Islet of Langerhans (tissue), 1 donor: ENCODE results near the gene KCNH5.
"Not testable (repeated sequence)": the region's sequence is repeated elsewhere in the genome, so short reads cannot be mapped to it uniquely, and the experiment has no call there.

ENCODE experiments used
- FAIRE-seq: peaks from one replicate; lab custom pipeline; 2011; peaks lifted over from hg19 to GRCh38; lab: Jason Lieb, UNC

The KCNH5 gene

GRCh38 chr14:62882967-62883366, 162.3 kb downstream of the KCNH5 start:
- no peak for FAIRE-seq

- no peak for FAIRE-seq
These were observed 178.9 kb downstream of the KCNH5 start for GRCh38 chr14:62866376-62866775.

GRCh38 chr14:62864588-62864987, 180.7 kb downstream of the KCNH5 start:
- no peak for FAIRE-seq

GRCh38 chr14:62858011-62858410, 187.2 kb downstream of the KCNH5 start:
- not testable (repeated sequence) for FAIRE-seq

GRCh38 chr14:62854951-62855350, 190.3 kb downstream of the KCNH5 start:
- FAIRE-seq, result no peak

- no peak for FAIRE-seq
These were observed 198.1 kb downstream of the KCNH5 start for GRCh38 chr14:62847168-62847567.

- no peak for FAIRE-seq
These were observed 200.7 kb downstream of the KCNH5 start for GRCh38 chr14:62844546-62844945.

- no peak for FAIRE-seq
These were observed 221.2 kb downstream of the KCNH5 start for GRCh38 chr14:62824086-62824485.

GRCh38 chr14:62819931-62820330, 225.3 kb downstream of the KCNH5 start:
- no peak for FAIRE-seq

- no peak for FAIRE-seq
These were observed 237.6 kb downstream of the KCNH5 start for GRCh38 chr14:62807636-62808035.

GRCh38 chr14:62800577-62800976, 244.7 kb downstream of the KCNH5 start:
- no peak for FAIRE-seq

GRCh38 chr14:62796431-62796830, 248.8 kb downstream of the KCNH5 start:
- no peak for FAIRE-seq

- FAIRE-seq, result no peak
These were observed 252.7 kb downstream of the KCNH5 start for GRCh38 chr14:62792578-62792977.

GRCh38 chr14:62781328-62781727, 263.9 kb downstream of the KCNH5 start:
- not testable (repeated sequence) for FAIRE-seq

- FAIRE-seq, result no peak
These were observed 266.4 kb downstream of the KCNH5 start for GRCh38 chr14:62778852-62779251.

GRCh38 chr14:62778310-62778709, 266.9 kb downstream of the KCNH5 start:
- FAIRE-seq, result no peak

- FAIRE-seq, result no peak
These were observed 267.7 kb downstream of the KCNH5 start for GRCh38 chr14:62777510-62777909.

- FAIRE-seq, result no peak
These were observed 269.0 kb downstream of the KCNH5 start for GRCh38 chr14:62776300-62776699.

- no peak for FAIRE-seq
These were observed 276.5 kb downstream of the KCNH5 start for GRCh38 chr14:62768753-62769152.

- FAIRE-seq, result no peak
These were observed 281.3 kb downstream of the KCNH5 start for GRCh38 chr14:62763951-62764350.

GRCh38 chr14:62759796-62760195, 285.5 kb downstream of the KCNH5 start:
- FAIRE-seq, result no peak

- FAIRE-seq, result not testable (repeated sequence)
These were observed 298.4 kb downstream of the KCNH5 start for GRCh38 chr14:62746881-62747280.

- no peak for FAIRE-seq
These were observed 299.8 kb downstream of the KCNH5 start for GRCh38 chr14:62745496-62745895.

GRCh38 chr14:62743560-62743959, 301.7 kb downstream of the KCNH5 start:
- no peak for FAIRE-seq

GRCh38 chr14:62743118-62743517, 302.1 kb downstream of the KCNH5 start:
- no peak for FAIRE-seq
